Right hindlimb (tissue), 1 donor: ENCODE measurements around the gene FASLG.
"Not testable (repeated sequence)": the region's sequence is repeated elsewhere in the genome, so short reads cannot be mapped to it uniquely, and the experiment has no call there.

Experiments
- DNase-seq: peaks from one replicate; pipeline ENCODE4 v3.0.0-alpha.2; 2018

Gene FASLG

DNA sequence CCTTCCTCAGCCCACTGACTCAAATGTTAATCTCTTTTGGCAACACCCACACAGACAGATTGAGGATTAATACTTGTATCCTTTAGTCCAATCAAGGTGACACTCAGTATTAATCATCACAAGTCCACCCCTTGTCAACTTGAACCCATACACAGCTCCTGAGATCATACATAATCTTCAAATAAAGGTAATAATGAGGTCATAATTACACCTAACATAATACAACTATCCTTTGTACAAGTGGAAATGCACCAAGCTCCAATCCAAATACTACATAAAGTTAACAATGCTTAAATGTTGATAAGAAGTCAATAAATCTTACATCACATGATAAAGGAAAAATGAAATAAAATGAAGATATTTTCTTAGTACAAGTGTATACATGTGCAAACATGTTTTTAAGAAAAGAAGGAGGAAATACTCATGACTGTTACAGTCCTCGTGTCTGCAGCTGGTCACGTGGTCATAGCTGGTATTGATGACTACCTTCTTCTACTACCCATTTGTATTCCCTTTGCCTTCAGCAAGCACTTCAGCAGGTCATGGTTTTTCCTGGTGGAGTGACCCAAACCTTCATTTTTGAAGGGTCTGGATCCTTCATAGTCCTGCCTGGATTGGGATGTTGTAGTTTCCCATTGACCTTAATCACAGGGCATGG, 29.7 kb downstream of the FASLG start:
- not testable (repeated sequence) for DNase-seq

DNA sequence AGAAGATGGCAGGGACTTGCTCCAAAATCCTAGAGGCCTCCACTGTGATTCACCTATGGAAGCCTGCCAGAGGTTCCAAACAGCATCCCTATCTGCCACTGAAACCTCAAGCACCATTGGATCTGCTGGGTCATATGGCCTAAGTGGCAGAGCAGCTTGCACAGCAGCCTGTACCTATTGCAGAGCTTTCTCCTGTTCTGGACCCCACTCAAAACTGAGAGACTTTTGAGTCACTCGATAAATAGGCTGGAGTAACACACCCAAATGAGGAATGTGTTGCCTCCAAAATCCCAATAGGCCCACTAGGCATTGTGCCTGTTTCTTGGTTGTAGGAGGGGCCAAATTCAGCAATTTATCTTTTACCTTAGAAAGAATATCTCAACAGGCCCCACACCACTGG, 32.0 kb downstream of the FASLG start:
- DNase-seq = not testable (repeated sequence)

DNA sequence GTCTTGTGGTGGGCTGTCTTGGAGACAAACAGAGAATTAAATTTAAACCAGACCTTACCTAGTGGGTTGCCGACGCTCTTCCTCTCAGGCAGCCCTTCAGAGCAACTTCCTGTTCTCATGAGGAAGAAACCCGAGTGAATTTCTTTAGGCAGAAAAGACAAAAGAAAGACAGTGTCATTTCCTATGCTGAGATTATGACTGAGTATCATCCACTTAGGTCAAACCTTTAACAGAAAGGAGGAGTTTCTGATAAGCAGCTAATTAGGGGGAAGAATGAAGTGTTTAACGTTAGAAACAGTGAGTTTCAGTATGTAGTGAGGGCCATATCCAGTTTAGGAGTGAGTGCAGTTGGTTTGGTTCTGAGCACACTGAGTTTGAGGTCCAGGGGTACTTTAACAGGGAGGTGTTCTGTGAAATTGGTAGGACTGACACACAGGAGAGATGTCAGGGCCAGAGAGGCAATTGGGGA, 38.7 kb downstream of the FASLG start:
- DNase-seq = no peak

DNA sequence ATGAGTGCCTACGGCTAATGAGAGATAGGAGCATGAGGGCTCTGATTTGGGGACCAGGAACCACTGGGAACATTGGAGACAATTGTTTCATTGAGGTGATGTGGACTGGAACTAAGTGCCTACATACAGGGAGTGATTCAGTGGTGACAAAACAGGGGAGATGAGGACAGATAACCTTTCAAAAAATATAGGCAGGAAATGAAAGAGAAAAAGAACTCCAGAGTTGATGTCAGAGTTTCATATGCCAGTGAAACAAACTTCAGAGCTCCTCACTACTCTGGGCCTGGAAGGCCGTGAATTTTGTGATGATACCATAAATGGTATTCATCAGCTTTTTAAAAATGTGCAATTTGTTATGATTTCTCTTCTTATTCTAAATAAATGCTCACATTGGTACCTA, 39.3 kb downstream of the FASLG start:
- DNase-seq = no peak

DNA sequence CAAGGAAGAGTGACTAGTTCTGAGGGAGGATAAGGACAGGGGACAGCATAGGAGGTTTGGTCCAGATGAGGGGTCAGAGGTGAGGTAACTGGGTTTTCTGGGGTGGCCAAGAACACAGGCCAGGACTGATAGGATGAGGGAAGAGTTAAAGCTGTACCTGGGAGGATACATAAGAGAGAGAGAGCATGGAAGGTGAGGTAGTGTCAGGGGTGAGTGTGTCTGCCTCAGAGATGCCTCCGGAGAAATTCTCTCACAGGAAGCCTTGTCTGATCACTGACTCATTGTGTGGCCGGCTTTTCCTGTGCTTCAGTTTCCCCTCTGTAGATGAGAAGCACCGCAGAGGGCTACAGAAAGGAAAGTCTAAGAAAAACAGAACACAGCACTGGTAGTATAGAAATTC, 40.2 kb downstream of the FASLG start:
- no peak for DNase-seq

DNA sequence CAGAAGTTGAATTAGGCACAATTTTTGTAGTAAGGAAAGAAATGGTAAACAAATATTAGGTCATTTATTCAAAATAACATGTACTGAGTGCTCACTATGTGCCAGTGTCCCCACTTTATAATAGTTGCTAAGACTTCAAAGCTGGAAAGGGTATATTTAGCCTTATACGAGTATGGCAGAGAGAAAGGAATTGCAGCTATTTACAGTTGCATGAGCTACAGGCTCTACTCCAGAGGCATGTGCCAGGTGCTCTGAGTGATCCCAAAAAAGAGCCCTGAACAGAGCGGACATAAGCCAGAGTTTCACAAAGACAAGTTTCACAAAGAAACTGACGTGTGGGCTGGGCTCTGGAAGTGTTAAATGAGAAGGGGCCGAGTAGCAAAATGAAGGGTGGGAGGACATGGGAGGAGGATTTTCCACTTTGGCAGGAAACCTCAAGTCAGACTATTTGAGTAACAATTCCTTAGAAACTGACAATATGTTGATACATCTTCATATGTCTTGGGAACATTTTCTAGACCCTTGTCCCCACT, 40.9 kb downstream of the FASLG start:
- no peak for DNase-seq

DNA sequence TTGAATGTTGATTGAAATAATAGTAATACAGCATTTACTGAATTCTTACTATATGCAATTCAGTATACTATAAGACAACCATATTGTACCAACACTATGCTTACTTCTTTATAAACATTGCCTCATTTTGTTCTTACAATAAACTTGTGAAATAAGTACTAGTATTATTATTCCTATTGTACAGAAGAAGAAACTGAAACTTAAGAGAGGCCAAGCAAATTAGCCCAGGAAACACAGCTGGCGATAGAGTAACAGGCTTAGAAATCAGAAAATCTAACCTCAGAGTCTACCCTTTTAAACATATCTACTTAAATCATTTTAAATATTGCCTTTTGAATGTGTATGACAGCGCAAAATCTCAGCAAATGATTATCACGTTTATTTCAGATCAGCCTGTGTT, 41.7 kb downstream of the FASLG start:
- no peak for DNase-seq

DNA sequence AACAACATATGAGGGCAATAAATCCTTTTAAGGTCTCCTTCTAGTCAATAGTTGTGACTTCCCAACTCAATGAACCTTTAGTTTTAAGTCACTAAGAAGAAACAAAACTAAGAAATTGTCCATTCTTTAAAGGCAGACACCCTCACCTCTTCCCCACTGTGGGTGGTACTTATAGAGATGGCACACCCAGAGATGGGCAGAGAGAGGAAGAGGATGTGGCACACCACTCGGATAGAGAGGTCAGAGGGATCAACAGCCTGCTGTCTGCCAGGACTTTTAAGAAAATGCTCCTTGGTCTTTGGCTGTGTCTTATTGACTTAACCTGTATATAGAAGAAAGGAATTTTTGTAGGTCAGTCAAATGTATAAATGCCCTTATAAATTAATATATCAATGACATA, 45.1 kb downstream of the FASLG start:
- DNase-seq = no peak

DNA sequence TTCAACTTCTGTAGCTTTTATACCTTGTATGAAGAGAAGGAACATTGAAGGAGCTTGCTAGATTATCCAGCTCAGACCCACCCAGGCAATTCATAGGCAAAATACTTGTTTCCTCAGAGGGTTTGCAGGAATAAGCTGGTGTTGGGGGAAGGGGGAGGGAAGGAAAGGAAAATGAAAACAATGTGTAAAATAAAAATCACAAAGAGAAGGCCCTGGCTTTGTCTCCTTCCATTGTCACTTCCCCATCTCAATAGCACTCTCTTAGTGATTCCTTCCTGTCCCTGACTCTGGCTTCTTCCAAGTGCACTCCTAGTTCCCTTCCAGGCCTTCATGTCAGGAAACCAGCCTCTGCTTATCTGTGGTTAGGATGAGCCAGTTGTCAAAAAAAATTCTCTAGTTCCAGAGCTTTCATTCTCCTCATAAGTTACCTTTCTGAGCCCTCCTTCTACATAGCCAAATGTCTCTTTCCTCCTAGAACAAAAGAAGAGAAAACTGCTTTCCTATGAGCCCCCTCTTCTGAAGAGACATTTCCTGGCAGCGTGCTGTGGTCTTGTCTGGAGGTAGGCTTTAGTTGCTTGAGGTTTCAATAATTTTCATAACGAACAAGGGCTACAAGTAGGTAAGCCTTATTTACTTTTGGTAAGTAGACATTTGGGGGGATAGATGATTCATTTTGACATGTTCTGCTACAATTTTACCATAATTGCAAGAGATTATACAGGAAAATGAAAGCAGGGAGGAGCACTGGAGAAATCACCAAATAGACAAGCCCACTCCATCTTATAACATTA, 45.7 kb downstream of the FASLG start:
- no peak for DNase-seq

DNA sequence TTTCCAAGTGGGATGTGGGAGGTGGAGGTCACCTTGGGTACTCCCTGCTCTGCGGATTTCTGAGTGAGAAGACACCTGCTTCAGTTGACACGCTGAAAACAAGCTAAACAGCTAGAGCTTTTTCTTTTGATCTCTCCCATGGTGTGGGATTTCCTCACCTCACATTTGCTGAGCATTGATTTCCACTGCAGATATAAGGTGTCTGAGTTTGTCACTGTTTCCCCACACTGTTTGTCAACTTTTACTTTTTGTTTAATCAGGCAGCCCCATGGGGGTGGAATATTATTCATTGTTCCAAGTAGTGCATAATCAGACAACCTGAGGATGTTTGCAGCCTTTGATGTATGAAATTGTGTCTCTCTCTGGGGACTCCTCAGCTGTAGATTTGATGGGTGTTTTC, 49.5 kb downstream of the FASLG start:
- DNase-seq = no peak

DNA sequence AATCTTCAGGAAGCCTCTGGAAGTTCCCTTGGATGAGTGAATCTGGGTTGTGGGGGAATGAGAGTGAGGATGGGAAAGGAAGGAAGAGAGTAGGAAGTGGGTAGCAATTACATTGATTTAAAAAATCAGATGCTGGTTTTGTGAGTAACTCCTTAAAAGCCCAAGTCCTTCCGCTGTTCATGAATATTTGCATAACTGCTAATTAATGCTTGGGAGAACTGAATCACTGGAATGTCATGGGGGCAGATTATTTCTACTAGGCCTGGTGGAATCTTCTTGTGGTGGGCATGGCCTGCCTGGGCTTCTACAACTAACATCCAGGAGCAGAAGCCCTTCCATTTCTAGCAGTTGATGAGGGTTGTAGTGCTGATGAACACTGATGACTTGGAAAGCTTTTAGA, 52.7 kb downstream of the FASLG start:
- DNase-seq = no peak

DNA sequence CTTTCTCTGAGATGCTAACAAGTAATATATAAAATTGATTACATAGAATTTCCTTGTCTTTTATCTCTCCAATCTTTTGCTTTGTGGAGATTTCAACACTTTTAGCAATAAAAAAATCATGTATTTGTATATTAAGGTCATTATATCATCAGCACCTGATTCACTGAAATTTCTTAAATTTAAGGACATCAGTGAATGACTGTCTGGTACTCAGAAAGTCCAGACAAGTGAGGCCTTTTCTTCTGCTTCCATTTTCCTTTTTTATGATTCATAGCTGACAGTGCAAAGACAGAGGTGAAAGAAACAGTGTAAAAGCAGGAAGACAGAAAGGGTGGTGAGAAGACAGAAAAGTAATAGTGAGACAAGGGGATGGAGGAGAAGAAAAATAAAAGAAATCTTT, 54.6 kb downstream of the FASLG start:
- DNase-seq = no peak
